Motor neuron (in vitro differentiated cells): Measurements from ENCODE around the gene TNFRSF13B. TPM values are rescaled to one million over a fixed set of nuclear protein-coding genes. Genes with fewer than 3 reads are reported as not detected.
"Not testable (repeated sequence)": the region's sequence is repeated elsewhere in the genome, so short reads cannot be mapped to it uniquely, and the experiment has no call there.

Source experiments
- ATAC-seq, 8 experiments: fragments of 200-7000 bp; cut with Tn5 transposase; replicated peaks in 6 of 8; 2 replicates each; pipeline ENCODE4 v1.8.0; 2021; ENCODE audit warnings: mild to moderate bottlenecking in 8 of 8, moderate library complexity in 8 of 8
- H3K27ac ChIP-seq, 2 donors: fragments of 250-450 bp; sonication (Bioruptor Pico); 2 replicates each; pipeline ENCODE4 v1.9.0; 2021; ENCODE audit warnings: antibody characterized with exemption in 2 of 2, mild to moderate bottlenecking in 2 of 2, moderate library complexity in 1 of 2
- H3K4me1 ChIP-seq, 2 donors: fragments of 250-450 bp; sonication (Bioruptor Pico); replicated peaks in 1 of 2; 2 replicates each; pipeline ENCODE4 v1.6.1; 2021; ENCODE audit warnings: antibody characterized with exemption in 2 of 2, mild to moderate bottlenecking in 2 of 2, moderate library complexity in 1 of 2
- H3K4me3 ChIP-seq, 5 donors: fragments of 250-450 bp; sonication (Bioruptor Pico); 2 replicates each; pipeline ENCODE4 v1.9.0; 2021; ENCODE audit warnings: antibody characterized with exemption in 5 of 5, mild to moderate bottlenecking in 5 of 5, moderate library complexity in 4 of 5
- WGBS, 10 experiments: fragments of 450-650 bp; shearing (Covaris generic); methylation state at CpG; one replicate each; pipeline ENCODE4 v1.0.0; 2022; 5-methylcytosine and 5-hydroxymethylcytosine counted together
- in situ Hi-C, 9 experiments: fragments of 400-800 bp; cut with MboI; loops; one replicate each; pipeline ENCODE4 v1.15.0; 2021; ENCODE audit warnings: low sequenced_read_pairs in 9 of 9, low pct_unique_long_range_greater_than_20kb in 2 of 9; ENCODE audit not compliant: unreplicated experiment in 9 of 9
- total RNA-seq, 8 experiments: library from RNA; unstranded; fragments of 300-600 nt; gene quantifications; 2 replicates each; pipeline versions ENCODE4 v1.2.3 to v1.2.4, GENCODE V29; 2022

TNFRSF13B gene
- total RNA-seq, 8 experiments from 2014 or later = 0.09 to 1.00 (median 0.41) TPM; not detected in 4

- WGBS, 10 experiments = 83 to 90% (median 86%) methylated on average over 1 to 2 of the region's 2 CpGs; no CpG with 5 or more reads in 7 of the 10 experiments
- ATAC-seq = no peak
- Histone ChIP-seq H3K27ac (no peak overlapping the region), H3K4me1 (peaks cover 0 to 2% of the 10 kb centered on the region in 2 donors), H3K4me3 (no peak overlapping the region)
- in situ Hi-C loops = no loop called here
Measured at GRCh38 chr17:16975277-16975651, 3.3 kb upstream of the TNFRSF13B start.

GRCh38 chr17:16974569-16975276, 2.8 kb upstream of the TNFRSF13B start:
- WGBS, 10 experiments = 64 to 100% (median 86%) methylated on average over 1 to 5 of the region's 6 CpGs; no CpG with 5 or more reads in 5 of the 10 experiments
- Histone ChIP-seq H3K4me1 (peaks cover 0 to 2% of the 10 kb centered on the region in 2 donors), H3K4me3 (no peak overlapping the region), H3K27ac (no peak overlapping the region)
- in situ Hi-C loops = no loop called here
- ATAC-seq = no peak

GRCh38 chr17:16973760-16974540, 2.0 kb upstream of the TNFRSF13B start:
- Histone ChIP-seq H3K27ac (no peak overlapping the region), H3K4me1 (peaks cover 0 to 2% of the 10 kb centered on the region in 2 donors), H3K4me3 (no peak overlapping the region)
- in situ Hi-C loops = no loop called here
- peak in 4 of 8 experiments; percentile 20 to 39 (median 27) for ATAC-seq
- WGBS, 10 experiments = 71 to 100% (median 74%) methylated on average over 1 to 10 of the region's 13 CpGs; no CpG with 5 or more reads in 2 of the 10 experiments

GRCh38 chr17:16973043-16973442, 1.1 kb upstream of the TNFRSF13B start:
- in situ Hi-C loops, H3K4me3 ChIP-seq, ATAC-seq, H3K4me1 ChIP-seq, H3K27ac ChIP-seq: not testable (repeated sequence)
- 65 to 90% (median 76%) methylated on average over 2 to 8 of the region's 10 CpGs; no CpG with 5 or more reads in 1 of the 10 experiments for WGBS, 10 experiments

- no peak for ATAC-seq
- Histone ChIP-seq H3K4me3 (no peak overlapping the region), H3K27ac (no peak overlapping the region), H3K4me1 (peaks cover 0 to 2% of the 10 kb centered on the region in 2 donors)
- in situ Hi-C loops = no loop called here
- 40 to 100% (median 84%) methylated on average over 1 to 5 of the region's 6 CpGs; no CpG with 5 or more reads in 3 of the 10 experiments for WGBS, 10 experiments
Measured at GRCh38 chr17:16972346-16972745, 428 bp upstream of the TNFRSF13B start.

- H3K4me1 ChIP-seq = peaks cover 0 to 2% of the 10 kb centered on the region in 2 donors
- ATAC-seq = no peak
- H3K27ac ChIP-seq = no peak overlapping the region
- H3K4me3 ChIP-seq = no peak overlapping the region
- in situ Hi-C loops = no loop called here
- WGBS, 10 experiments = 19 to 100% (median 80%) methylated on average over 1 to 10 of the region's 13 CpGs; no CpG with 5 or more reads in 2 of the 10 experiments
Measured at GRCh38 chr17:16969931-16970906, 1.7 kb downstream of the TNFRSF13B start.

GRCh38 chr17:16968786-16969185, 3.1 kb downstream of the TNFRSF13B start:
- Histone ChIP-seq H3K4me1 (peaks cover 0 to 2% of the 10 kb centered on the region in 2 donors), H3K27ac (no peak overlapping the region), H3K4me3 (no peak overlapping the region)
- in situ Hi-C loops = no loop called here
- ATAC-seq = no peak
- WGBS, 10 experiments = 71 to 100% (median 85%) methylated on average over 1 of the region's 1 CpG; no CpG with 5 or more reads in 4 of the 10 experiments

GRCh38 chr17:16962804-16963203, 9.1 kb downstream of the TNFRSF13B start:
- no peak for ATAC-seq
- H3K4me3 ChIP-seq = no peak overlapping the region
- no peak overlapping the region for H3K27ac ChIP-seq
- H3K4me1 ChIP-seq = no peaks in the 10 kb centered on the region
- WGBS, 10 experiments = 0 to 80% (median 49%) methylated on average over 1 to 6 of the region's 7 CpGs; no CpG with 5 or more reads in 2 of the 10 experiments
- in situ Hi-C loops = no loop called here

GRCh38 chr17:16961792-16962191, 10.1 kb downstream of the TNFRSF13B start:
- Histone ChIP-seq H3K4me1 (no peaks in the 10 kb centered on the region), H3K27ac (no peak overlapping the region), H3K4me3 (no peak overlapping the region)
- 55 to 100% (median 73%) methylated on average over 2 to 3 of the region's 3 CpGs; no CpG with 5 or more reads in 2 of the 10 experiments for WGBS, 10 experiments
- in situ Hi-C loops = no loop called here
- no peak for ATAC-seq

- in situ Hi-C loops, H3K4me1 ChIP-seq, ATAC-seq, H3K4me3 ChIP-seq, H3K27ac ChIP-seq: not testable (repeated sequence)
- 20 to 83% (median 47%) methylated on average over 1 to 2 of the region's 2 CpGs; no CpG with 5 or more reads in 2 of the 10 experiments for WGBS, 10 experiments
Measured at GRCh38 chr17:16961022-16961421, 10.9 kb downstream of the TNFRSF13B start.

GRCh38 chr17:16955011-16955410, 16.9 kb downstream of the TNFRSF13B start:
- WGBS, 10 experiments = 0 to 88% (median 63%) methylated on average over 1 to 6 of the region's 6 CpGs; no CpG with 5 or more reads in 1 of the 10 experiments
- in situ Hi-C loops, H3K4me1 ChIP-seq, ATAC-seq, H3K27ac ChIP-seq, H3K4me3 ChIP-seq: not testable (repeated sequence)

- in situ Hi-C loops = no loop called here
- ATAC-seq = no peak
- no peak overlapping the region for H3K27ac ChIP-seq
- 6 to 83% (median 20%) methylated on average over 1 to 2 of the region's 3 CpGs; no CpG with 5 or more reads in 5 of the 10 experiments for whole genome bisulfite sequencing, 10 experiments
- H3K4me3 ChIP-seq = no peak overlapping the region
- no peaks in the 10 kb centered on the region for H3K4me1 ChIP-seq
Measured at GRCh38 chr17:16954521-16954920, 17.4 kb downstream of the TNFRSF13B start.
